ENCODE results near the gene MRFAP1L1.

The MRFAP1L1 gene

DNA sequence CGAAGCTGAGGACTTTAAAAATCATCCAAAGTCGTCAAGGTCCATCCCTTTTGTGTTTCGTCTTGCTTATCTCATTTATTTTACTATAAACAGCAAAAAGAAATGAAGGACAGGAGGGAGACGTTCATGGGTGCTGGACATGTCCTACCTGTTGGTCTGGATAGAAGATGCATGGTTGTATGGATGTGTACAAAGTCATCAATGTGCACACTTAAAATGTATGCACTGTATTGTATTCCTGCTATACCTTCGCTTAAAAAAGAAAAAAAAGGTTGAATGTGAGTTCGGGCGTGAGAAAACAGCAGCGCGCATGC, 6.0 kb upstream of the MRFAP1L1 start:
- no peak for DNase-seq

DNA sequence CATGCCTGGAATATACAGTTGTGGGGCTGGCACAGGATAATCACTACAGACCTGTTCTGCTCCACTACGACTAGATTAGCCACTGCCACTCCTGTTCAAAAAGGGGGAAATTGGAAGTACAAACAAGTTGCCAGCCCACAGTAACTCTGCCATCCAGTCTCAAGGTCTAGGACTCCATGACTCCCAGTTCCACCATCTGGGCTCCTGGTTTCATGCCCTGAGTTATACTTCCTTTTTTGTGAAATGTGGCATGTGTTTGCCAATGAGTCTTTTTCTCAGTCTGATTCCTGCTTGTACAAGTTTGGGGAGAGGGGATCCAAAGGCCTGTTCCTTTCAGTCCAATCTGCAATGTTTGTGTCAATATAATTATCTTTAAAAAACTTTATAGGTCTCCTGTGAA, 5.3 kb upstream of the MRFAP1L1 start:
- DNase-seq, result no peak

DNA sequence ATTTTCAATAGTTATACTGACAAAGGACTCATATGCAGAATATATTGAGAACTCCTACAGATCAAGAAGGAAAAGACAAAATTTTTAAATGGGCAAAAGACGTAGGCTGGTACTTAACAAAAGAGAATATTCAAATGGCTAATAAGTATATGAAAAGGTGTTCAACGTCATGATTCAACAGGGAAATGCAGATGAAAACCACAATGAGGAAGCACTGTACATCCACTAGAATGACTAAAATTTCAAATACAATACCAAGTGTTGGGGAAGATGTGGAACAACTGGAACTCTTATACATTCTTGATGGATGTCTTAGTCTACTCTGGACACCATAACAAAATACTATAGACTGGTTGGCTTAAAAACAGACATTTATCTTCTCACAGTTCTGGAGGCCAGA, 1.3 kb upstream of the MRFAP1L1 start:
- no peak for DNase-seq

DNA sequence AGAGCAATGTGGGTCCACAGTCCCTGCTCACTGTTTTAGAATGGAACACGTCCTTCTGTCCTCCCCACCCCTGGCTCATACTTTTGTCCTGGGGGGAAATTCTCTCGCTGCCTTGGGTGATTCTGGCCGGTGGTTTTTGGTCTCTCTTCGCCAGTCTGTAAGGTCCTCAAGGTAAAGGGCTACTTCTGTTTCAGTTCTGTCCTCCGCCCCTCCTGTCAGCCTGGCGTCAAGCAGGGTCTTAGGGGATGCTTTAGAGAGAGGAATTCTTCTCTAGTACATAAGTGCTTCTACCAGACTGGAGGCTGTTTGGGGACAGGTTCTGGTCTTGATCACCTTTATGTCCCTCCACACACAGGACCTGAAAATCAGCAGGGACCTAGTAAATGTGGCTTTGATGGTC, 617 bp upstream of the MRFAP1L1 start:
- DNase-seq, result no peak

DNA sequence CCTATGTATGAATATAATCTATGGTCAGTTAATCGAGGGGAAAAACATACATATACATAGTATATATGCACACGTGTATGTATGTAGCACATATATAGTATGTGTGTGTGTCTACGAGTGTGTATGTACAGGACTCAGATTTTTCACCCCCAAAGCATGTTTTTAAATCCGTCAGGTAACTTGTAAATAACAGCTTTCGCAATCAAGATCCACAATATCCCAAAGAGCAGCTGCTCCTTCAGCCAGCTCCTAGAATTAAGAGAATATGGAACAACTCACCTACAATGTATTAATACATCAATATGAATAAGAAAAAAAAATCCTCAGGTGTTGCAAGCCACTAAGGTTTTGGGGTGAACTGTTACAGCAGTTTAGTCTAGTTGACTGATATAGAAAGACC, 3.5 kb downstream of the MRFAP1L1 start:
- no peak for DNase-seq

DNA sequence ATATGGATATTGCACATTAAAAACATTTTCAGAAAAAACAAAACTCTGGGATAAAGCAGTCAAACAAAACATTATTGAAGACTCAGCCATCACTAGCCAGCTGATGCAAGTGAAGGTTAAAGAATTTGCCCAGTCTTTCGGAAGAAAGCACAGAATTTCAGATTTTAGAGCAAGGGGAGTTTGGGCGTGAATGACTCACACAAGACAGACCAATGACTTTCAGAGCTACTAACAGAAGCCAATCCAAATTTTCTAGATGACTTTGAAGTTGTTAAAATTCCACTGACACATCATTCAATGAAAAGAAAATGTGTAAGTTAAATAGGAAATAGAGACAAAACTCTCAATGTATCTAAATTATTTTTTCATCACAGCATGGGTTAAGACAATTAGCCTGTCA, 4.0 kb downstream of the MRFAP1L1 start:
- DNase-seq, result no peak

DNA sequence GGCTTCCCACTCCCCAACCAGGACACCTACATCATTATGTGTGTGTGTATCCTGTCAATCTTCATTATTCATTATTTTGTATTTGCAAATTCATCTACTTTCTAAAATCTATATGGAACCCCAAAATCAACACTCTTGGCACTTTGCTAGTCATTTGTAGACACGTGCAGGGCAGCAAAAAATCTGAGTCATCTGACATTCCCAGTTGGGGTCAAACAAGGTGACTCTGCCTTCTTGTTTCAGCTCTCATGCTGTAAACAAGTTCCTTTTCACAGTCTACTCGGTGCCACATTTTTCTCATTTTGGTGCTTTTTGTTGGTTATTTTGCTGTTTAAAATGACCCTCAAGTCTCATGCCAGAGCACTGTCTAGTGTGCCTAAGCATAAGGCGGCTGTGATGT, 5.9 kb downstream of the MRFAP1L1 start:
- DNase-seq, result no peak

DNA sequence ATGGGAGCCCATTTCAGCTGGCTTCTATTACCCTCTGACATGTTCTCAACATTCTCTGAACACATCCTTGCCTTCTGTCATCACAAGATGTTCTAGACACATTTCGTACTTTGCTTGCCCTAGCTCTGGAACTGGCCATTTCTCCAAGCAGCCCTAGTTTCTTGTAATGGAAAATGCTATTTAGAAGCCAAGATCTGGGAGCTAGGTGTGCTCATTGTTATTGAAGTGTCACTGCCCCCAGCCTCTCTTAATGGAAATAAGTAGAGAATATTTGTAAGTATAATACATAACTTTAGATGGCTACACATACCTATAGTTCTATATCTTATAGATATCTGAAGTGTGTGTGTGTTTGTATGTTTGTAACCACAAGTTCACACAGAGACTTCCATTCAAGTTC, 6.9 kb downstream of the MRFAP1L1 start:
- DNase-seq, result no peak

DNA sequence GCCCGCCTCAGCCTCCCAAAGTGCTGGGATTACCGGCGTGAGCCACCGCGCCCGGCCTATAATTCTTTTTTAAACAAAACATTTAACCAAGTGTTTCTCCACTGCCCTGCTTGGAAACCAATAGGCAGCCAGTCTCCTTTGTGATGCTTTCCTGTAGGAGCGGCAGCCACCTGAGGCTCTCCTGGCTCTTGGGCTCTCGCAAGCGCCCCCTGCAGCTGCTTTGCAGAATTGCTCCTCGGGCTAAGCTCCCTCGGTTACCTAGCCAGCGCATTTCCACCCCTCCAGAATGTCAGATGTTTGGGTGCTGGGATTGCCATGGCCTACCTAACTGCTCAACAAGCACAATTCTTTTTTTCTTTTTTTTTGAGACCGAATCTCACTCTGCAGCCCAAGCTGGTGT, 8.3 kb downstream of the MRFAP1L1 start:
- no peak for DNase-seq

DNA sequence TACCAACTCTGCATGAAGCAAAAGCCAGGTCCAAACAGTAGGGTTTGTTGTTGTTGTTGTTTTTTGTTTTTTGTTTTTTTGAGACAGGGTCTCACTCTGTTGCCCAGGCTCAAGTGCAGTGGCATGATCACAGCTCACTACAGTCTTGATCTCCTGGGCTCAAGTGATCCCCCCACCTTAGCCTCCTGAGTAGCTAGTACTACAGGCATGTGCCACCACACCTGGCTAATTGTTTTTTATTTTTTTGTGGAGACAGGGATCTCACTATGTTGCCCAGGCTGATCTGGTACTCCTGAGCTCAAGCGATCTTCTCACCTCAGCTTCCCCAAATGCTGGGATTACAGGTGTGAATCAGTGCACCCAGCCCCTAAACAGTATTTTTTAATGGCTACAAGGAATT, 9.8 kb downstream of the MRFAP1L1 start:
- no peak for DNase-seq

DNA sequence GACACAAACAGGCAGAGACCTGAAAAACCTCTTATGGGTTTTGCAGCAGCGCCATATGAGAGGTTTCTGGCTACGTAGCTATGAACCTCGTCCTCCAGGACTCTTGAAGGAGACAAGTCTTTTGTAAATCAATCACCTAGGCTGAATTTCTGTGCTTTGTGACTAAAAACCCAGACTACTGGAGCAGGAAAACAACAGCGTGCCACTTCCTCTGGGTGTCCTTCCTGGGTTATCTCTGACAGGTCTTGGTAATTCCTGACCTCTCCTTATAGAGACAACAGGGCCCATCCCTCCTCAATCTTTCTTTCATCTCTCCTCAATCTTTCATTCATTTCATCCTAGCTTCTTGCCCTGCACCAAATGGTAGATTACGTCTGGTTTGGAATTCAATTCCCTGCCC, 10.3 kb downstream of the MRFAP1L1 start:
- DNase-seq, result no peak

DNA sequence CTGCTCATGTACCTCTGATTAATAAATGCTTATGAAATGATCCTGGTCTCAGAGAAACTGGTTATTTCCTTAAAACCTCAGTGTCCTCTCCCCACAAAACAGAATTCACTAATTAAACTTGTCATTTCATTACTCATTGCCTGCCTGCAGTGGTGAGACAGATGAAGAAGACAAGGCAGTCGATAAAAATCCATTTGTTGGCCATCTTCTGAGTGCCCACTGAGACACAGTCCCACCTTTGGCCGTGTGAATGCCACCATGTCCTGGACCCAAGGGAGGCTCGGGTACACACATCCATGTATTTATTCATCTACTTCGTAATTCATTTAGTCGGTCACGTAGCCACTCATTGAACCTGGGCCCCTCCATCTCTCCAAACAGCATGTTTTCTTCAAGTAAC, 12.5 kb downstream of the MRFAP1L1 start:
- no peak for DNase-seq

DNA sequence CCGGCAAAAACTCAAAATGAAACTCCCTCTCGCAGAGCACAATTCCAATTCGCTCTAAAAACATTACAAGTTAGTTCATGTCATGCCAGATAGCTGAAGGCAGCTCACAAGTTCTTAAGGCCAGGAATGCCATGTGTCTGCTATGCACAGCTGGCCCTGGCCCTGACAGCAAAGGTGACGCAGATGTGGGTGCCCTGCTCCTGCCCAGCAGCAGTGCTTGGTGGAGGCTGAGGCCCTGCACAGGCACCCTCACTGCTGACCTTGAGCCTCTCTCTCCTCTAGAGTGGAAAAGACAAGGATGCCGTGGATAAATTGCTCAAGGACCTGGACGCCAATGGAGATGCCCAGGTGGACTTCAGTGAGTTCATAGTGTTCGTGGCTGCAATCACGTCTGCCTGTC, 13.1 kb downstream of the MRFAP1L1 start:
- DNase-seq, result no peak

DNA sequence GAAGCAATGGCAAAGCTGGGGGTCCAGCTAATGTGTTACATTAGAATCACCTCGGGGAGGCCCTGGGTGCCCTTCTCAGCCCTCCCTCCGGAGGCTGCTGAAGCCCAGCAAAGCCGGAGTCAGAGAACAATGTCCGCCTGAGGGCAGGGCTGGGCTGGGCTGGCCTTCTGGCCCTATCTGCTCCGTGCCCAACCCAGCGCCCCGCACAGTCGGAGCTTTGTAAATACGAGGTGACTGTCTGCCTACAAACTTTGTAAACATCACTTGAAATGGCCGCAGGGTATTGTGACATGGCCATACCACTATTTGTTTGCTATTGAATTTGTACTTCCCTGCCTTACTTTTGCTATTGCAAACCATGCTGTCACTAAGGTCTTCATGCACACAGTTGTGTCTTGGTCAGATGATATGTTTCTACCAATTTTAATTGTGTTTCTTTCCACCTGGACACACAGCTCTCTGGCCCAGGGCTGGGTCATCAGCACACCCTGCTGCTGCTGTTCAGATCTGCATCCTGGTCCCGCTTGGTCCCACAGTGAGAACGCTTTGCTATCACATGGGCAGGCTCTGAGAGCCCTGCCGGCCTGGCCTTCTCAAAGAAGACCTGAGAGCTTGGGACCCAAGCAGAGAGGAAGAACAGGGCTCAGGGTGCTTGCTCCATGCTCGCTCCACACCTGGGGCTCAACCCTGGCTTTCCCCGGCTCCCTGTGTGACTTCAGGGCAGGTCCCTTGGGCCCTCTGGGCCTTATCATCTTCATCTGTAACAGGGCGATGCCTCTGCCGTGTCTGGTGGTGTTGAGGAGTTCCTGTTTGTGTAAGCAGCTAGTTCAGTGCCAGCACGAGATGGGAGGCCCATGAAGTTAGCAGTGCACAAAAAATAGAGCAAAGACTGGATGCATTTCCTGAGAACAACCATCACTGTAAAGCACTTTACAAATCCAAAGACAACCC, 13.7 kb downstream of the MRFAP1L1 start:
- no peak for DNase-seq

DNA sequence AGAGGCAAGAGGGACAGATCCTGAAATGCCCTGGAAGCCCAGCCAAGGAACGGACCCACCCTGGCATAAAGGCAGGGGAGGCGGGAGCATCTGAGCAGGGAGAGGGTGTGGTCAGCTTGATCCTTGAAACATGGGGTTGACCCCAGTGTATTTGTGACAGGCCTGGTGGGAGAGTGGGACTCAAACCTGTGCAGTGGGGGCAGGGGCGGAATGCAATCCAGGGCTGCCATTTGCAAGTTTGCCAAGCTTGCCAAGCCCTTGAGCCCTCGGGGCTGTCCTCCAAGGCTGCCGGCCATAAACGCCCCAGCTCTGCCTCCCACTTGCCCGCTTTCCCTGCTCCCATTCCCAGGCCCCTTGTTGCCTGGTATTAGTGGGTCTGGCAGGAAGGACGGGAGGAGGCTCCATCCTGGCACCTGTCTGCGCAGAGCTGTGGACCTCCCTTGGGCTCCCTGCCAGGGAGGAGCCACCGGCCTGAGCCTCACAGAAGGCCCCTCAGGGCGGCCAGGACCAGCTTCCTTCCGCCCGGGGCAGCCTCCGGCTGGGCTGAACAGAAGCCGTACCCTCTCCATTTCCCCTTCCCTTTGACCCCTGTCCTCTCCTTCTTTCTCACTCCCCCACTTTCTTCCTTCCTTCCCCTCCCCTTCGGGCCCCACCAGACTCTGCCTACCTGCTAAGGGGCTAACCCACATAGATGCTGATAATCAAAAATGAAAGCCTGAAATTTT, 15.3 kb downstream of the MRFAP1L1 start:
- no peak for DNase-seq

DNA sequence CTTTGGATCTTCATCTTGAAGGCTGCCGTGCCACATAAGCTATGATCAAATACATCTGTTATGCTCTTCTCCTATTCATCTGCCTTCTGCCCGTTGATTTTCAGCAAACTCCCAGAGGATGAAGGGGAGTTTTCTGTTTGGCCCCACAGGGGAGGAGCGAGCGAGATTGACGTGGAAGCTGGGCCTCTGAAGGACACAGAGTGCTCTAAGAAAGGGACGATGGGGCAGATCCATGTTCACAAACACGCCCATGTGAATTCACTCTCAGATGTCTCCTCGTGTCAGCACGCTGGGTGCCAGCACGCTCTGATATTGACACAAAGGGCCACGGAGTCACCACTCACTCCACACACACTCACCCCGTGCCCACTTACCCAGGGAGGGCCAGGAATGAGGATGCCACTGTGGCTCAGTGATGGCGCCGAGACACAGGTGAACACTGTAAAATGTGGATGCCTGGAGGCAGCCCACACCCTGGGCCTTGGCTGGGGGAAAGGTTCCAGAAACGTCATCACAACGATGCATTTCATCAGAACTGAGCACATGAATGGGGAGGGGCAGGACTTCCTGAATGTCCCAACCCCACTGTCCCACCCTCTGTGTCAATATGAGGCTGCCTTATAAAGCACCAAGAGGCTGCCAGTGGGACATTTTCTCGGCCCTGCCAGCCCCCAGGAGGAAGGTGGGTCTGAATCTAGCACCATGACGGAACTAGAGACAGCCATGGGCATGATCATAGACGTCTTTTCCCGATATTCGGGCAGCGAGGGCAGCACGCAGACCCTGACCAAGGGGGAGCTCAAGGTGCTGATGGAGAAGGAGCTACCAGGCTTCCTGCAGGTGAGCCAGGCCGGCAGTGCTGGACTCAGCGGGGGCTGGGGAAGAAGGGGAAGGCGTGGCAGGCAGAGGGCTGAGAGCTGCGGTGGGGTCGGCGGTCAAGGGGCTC, 16.2 kb downstream of the MRFAP1L1 start, which contains the start of gene S100P:
Gene S100P, plus strand, starts transcription at position 648 of the 946 bp plus-strand sequence. Its CDS starts 55 bp downstream, at position 703.
- no peak for DNase-seq

DNA sequence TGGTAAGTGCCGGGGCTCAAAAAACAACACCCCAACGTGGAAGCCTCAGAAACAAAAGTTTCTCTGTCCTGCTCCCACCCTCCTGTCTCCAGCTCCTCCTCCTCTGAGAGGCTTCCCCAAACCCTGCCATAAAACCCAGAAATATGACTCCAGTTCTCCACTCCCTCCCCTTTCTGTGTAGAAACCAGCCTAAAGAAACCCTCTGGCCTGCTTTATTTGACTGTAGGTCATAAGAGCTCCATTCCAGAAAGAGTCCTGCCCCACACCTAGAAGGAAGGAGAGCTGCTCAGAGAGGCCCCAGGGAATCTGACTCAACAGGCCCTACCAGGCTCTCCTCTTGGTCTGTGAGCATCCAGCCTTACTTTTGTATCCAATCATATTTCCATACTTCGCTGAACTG, 16.9 kb downstream of the MRFAP1L1 start:
- no peak for DNase-seq

DNA sequence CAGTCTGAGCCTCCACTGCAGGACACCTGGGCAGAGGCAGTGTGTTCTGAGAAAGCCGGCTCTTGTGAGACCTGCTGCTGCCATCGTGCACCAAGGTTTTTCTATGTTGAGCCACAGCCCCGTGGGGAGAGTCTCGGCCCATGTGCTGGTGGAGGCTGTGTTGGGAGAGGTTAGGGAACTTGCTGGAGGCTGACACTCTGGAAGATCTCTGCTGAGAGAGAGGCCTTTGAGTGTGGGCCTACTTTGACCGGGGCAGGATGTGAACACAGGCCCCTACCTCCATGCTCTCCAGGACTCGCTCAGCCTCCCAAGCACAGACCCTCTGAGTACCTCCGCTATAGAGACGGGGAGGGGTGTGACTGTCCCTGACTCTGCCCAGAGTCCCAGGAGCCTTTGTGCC, 17.3 kb downstream of the MRFAP1L1 start:
- DNase-seq, result no peak

DNA sequence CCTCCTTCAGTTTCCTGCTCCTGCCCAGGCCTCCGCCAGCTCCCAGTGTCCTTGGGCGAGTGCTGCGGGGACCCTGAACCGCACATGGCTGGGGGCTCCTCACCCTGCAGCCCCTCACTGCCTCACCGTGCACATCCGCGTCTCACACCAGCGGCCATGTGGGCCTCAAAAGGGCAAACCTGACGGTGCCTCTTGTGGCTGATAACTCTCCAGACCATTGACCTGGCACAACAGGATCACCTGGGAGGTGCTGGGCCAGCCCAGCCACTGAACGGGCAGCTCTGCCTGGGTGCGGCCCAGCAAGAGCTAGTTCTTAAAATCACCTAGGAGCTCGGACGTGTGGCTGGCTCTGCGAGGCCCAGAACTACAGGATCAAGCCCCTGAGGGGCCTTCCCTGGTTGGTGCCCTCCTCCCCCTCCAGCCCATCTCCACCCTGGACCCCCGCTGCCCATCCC, 20.1 kb downstream of the MRFAP1L1 start:
- DNase-seq, result no peak

DNA sequence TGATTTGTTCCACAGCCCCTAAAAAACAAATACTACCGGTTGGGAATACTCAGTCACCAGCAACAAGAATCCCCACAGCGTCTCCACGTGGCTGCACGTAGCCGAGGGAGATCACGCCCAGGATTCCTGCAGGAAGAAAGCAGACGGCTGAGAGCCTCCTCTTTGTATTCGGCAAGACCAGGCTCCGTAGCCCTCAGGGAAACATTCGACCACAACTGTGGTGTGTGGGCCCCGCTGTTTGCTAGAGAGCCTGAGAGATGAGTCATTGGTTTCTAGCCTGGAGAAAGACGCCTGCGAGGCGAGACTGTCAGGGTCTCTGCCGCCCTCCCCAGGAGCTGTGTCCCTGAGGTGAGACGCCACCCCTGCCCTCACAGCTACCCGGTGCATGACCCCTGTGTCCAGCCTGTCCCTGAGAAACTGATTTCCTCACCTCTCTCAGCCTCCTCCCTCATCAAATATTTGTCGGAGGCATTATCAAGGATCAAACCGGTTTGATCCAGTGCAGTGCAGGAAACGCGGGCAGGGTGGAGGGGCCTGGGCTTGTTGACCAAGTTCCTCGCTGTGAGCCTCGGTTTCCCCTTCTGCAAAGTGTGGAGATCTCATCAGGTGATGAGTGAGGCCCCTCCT, 20.7 kb downstream of the MRFAP1L1 start:
- DNase-seq, result peak; percentile 72

DNA sequence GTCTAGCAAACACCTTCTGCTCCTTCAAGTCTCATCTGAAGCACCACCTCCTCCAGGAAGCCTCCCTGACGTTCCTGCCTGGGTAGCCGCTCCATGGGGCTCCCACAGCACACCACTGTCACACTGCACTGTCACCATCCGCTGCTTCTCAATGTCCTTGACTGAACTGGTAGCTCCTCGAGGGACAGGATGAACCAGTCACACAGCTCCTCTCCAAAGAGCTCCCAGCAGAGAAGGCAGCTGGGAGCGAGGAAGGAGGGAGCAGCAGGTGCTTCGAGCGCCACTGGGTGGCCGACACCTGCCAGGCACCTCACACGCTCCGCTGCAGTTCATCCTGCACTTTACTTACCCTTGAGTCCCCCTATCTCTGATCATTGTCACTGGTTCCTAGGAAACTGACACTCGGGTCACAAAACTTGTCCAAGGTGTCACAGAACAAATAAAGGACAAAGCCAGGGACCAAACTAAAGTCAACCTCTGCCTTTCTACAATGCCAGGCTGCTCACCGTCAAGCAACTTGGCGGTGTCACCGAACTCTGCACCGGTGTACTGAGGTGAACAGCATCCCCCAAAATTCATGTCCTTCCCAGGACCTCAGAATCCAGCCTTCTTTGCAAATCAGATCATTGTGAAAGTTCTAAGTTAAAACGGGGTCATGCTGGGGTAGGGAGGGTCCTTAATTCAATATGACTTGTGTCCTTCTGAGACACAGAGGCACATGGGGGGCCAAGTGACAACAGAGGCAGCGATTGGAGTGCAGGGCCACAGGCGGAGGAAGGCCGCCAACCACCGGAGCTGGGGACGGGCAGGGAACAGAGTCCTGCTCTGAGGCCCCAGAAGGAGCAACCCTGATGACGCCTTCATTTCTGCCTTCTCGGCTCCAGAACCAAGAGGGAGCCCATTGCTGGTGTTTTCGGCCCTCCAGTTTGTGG, 21.5 kb downstream of the MRFAP1L1 start:
- DNase-seq, result no peak
